Upper lobe of left lung (tissue), 6 donors: ENCODE measurements around the gene L3MBTL1. TPM values are rescaled to one million over a fixed set of nuclear protein-coding genes. Genes with fewer than 3 reads are reported as not detected.
A peak's percentile ranks its signal among the peaks of the same experiment; 100 is the strongest.

Source experiments
- ATAC-seq, 2 donors: fragments of 200-7000 bp; cut with Tn5 transposase; one replicate each; pipeline ENCODE4 v1.9.1; 2022; ENCODE audit warnings: mild to moderate bottlenecking in 2 of 2, moderate library complexity in 2 of 2; ENCODE audit not compliant: low FRiP score in 2 of 2
- DNase-seq, 2 donors: peaks; one replicate each; pipeline ENCODE4 v3.0.0-alpha.2; 2019 to 2020
- H3K27ac ChIP-seq, 4 donors: fragments of 200-600 bp; sonication (generic); one replicate each; pipeline ENCODE4 v1.5.1; 2016 to 2019
- H3K27me3 ChIP-seq, 4 donors: fragments of 200-600 bp; sonication (generic); one replicate each; pipeline ENCODE4 v1.5.1; 2017 to 2019
- H3K36me3 ChIP-seq, 4 donors: fragments of 200-600 bp; sonication (generic); one replicate each; pipeline ENCODE4 v1.5.1; 2016 to 2019
- H3K4me1 ChIP-seq, 4 donors: fragments of 200-600 bp; sonication (generic); one replicate each; pipeline ENCODE4 v1.5.1; 2018 to 2019
- H3K4me3 ChIP-seq, 4 donors: fragments of 200-600 bp; sonication (generic); one replicate each; pipeline ENCODE4 v1.5.1; 2017 to 2019; ENCODE audit warnings: mild to moderate bottlenecking in 2 of 4, moderate library complexity in 1 of 4
- H3K9me3 ChIP-seq, 4 donors: fragments of 200-600 bp; sonication (generic); one replicate each; pipeline ENCODE4 v1.5.1; 2018 to 2019
- EP300 ChIP-seq, 4 donors: sonication (generic); formaldehyde crosslinking; IDR thresholded peaks; one replicate each; pipeline ENCODE4 v1.5.1; 2017; ENCODE audit warnings: antibody characterized with exemption in 4 of 4, control low read depth in 2 of 4
- POLR2A ChIP-seq, 4 donors: fragments of 450-650 bp; IDR thresholded peaks; one replicate each; pipeline ENCODE4 v1.5.1; 2016 to 2017; ENCODE audit warnings: antibody characterized with exemption in 4 of 4, mild to moderate bottlenecking in 2 of 4
- POLR2AphosphoS5 ChIP-seq, 2 donors: sonication (generic); formaldehyde crosslinking; IDR thresholded peaks; one replicate each; pipeline ENCODE4 v1.5.1; 2017; ENCODE audit warnings: antibody characterized with exemption in 2 of 2
- WGBS, 2 donors: methylation state at CpG; one replicate each; pipeline ENCODE4 v1.1.5; 2017 to 2018; 5-methylcytosine and 5-hydroxymethylcytosine counted together
- total RNA-seq, 6 donors: library from RNA; depleted of rRNA in 4 of 6; stranded (reverse); fragments of >200 nt in 4 of 6; gene quantifications; one replicate each; pipeline versions ENCODE4 v1.1.0 to v1.2.1, GENCODE V29; 2016 to 2021
- TF ChIP-seq, protein P1 (sequence below), 6 experiments: fragments of 450-650 bp in 4 of 6; fragments of 200-600 bp in 2 of 6; sonication (generic) in 2 of 6; IDR thresholded peaks; one replicate each; pipeline ENCODE4 v1.5.1; 2016 to 2019; ENCODE audit warnings: antibody characterized with exemption in 6 of 6
- donor health status: DM: no; HTN: no; CAD: no; lungs with moderate emphysema.
- donor health status: DM: no; HTN: yes; CAD: no; lungs with severe emphysema.

L3MBTL1 gene
- total RNA-seq, 6 donors from 2014 or later = 4.9 to 50.3 (median 11.3) TPM

DNA sequence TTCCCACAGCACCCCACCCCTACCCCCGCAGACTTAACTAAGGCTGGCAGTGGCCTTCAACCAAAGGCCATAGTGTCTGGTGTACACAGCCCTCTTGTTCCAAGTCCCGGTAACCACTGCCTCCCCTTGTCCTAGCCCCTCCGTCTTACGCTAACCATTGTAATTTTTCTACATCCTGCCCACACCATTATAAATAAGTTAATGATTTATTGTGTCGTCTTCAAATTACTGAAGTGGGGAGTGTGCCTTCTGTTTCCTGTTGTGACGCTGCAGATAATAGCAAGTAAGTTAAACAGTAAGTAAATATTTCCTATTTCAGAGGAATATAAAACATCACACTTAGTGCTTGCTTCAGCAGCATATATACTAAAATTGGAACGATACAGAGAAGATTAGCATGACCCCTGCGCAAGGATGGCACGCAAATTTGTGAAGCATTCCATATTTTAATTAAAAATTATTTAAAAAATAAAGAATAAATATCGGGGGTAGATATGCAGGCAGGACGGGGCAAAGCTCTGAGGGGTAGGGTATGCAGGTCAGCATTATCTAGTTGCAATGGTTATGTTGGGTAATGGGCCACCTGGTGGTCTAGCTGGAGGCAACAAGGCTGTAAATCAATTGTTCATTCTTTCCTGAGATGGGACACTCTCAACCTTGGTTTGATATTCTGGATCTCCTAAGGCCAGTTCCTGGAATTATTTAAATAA lies 34.7 kb upstream of the L3MBTL1 start:
- H3K27me3 ChIP-seq = no peaks in the 10 kb centered on the region
- H3K4me1 ChIP-seq = peaks cover 0 to 3% (median 2%) of the 10 kb centered on the region in 4 donors
- H3K27ac ChIP-seq = peak overlapping the region in 1 of 4 donors; percentile 13
- DNase-seq (no peak), ATAC-seq (no peak)
- 59 to 60% methylated on average over 11 of the region's 11 CpGs for WGBS, 2 donors
- TF ChIP-seq, protein P1, sequence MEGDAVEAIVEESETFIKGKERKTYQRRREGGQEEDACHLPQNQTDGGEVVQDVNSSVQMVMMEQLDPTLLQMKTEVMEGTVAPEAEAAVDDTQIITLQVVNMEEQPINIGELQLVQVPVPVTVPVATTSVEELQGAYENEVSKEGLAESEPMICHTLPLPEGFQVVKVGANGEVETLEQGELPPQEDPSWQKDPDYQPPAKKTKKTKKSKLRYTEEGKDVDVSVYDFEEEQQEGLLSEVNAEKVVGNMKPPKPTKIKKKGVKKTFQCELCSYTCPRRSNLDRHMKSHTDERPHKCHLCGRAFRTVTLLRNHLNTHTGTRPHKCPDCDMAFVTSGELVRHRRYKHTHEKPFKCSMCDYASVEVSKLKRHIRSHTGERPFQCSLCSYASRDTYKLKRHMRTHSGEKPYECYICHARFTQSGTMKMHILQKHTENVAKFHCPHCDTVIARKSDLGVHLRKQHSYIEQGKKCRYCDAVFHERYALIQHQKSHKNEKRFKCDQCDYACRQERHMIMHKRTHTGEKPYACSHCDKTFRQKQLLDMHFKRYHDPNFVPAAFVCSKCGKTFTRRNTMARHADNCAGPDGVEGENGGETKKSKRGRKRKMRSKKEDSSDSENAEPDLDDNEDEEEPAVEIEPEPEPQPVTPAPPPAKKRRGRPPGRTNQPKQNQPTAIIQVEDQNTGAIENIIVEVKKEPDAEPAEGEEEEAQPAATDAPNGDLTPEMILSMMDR (IDR thresholded peaks at IDR 0.05) = no peak
- TF ChIP-seq POLR2AphosphoS5 (IDR thresholded peaks at IDR 0.05) = no peak
- peaks cover 0 to 22% (median 4%) of the 10 kb centered on the region in 4 donors for H3K36me3 ChIP-seq
- no peak overlapping the region for H3K4me3 ChIP-seq
- no peaks in the 10 kb centered on the region for H3K9me3 ChIP-seq

DNA sequence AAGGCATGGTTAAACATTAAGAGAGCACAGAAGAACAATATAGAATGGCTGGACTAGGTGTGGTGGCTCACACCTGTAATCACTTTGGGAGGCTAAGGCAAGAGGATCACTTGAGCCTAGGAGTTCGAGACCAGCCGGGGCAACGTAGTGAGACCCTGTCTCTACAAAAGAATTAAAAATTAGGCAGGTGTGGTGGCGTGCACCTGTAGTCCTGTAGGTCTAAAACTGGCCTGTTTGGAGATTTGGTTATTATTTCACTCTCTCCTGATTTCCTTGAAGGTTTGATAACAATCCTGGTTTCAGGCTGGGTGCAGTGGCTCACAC lies 34.2 kb upstream of the L3MBTL1 start:
- no peaks in the 10 kb centered on the region for H3K27me3 ChIP-seq
- 97 to 99% methylated on average over 4 of the region's 4 CpGs for WGBS, 2 donors
- TF ChIP-seq POLR2A (IDR thresholded peaks at IDR 0.05) = no peak
- TF ChIP-seq, protein P1 (IDR thresholded peaks at IDR 0.05) = no peak
- TF ChIP-seq POLR2AphosphoS5 (IDR thresholded peaks at IDR 0.05) = no peak
- no peak for TF ChIP-seq EP300 (IDR thresholded peaks at IDR 0.05)
- peaks cover 0 to 3% (median 2%) of the 10 kb centered on the region in 4 donors for H3K4me1 ChIP-seq
- H3K27ac ChIP-seq = no peak overlapping the region
- no peak overlapping the region for H3K4me3 ChIP-seq
- no peaks in the 10 kb centered on the region for H3K9me3 ChIP-seq
- DNase-seq = no peak
- no peak for ATAC-seq
- H3K36me3 ChIP-seq = peaks cover 0 to 18% (median 3%) of the 10 kb centered on the region in 4 donors

GRCh38 chr20:43477193-43477592 lies 30.3 kb upstream of the L3MBTL1 start:
- no peak for ATAC-seq
- Histone ChIP-seq H3K27me3 (no peaks in the 10 kb centered on the region), H3K4me1 (peaks cover 0 to 2% (median 0%) of the 10 kb centered on the region in 4 donors), H3K27ac (no peak overlapping the region), H3K4me3 (no peak overlapping the region), H3K36me3 (no peaks in the 10 kb centered on the region), H3K9me3 (no peaks in the 10 kb centered on the region)
- TF ChIP-seq POLR2AphosphoS5 (IDR thresholded peaks at IDR 0.05) (no peak), POLR2A (IDR thresholded peaks at IDR 0.05) (no peak), EP300 (IDR thresholded peaks at IDR 0.05) (no peak)
- TF ChIP-seq, protein P1 (IDR thresholded peaks at IDR 0.05) = no peak
- WGBS, 2 donors = 56 to 61% methylated on average over 3 of the region's 3 CpGs
- DNase-seq = no peak

- Histone ChIP-seq H3K27ac (no peak overlapping the region), H3K4me1 (no peaks in the 10 kb centered on the region), H3K9me3 (no peaks in the 10 kb centered on the region), H3K36me3 (no peaks in the 10 kb centered on the region), H3K4me3 (no peak overlapping the region), H3K27me3 (no peaks in the 10 kb centered on the region)
- 76 to 78% methylated on average over 4 of the region's 4 CpGs for WGBS, 2 donors
- DNase-seq = no peak
- no peak for TF ChIP-seq EP300 (IDR thresholded peaks at IDR 0.05)
- TF ChIP-seq, protein P1 (IDR thresholded peaks at IDR 0.05) = no peak
- no peak for TF ChIP-seq POLR2AphosphoS5 (IDR thresholded peaks at IDR 0.05)
- no peak for TF ChIP-seq POLR2A (IDR thresholded peaks at IDR 0.05)
- ATAC-seq = no peak
These were observed 29.9 kb upstream of the L3MBTL1 start for GRCh38 chr20:43477619-43478018.

- no peak for ATAC-seq
- 86 to 93% methylated on average over 2 of the region's 2 CpGs for WGBS, 2 donors
- TF ChIP-seq POLR2A (IDR thresholded peaks at IDR 0.05) (no peak), POLR2AphosphoS5 (IDR thresholded peaks at IDR 0.05) (no peak), EP300 (IDR thresholded peaks at IDR 0.05) (no peak)
- TF ChIP-seq, protein P1 (IDR thresholded peaks at IDR 0.05) = no peak
- Histone ChIP-seq H3K36me3 (no peaks in the 10 kb centered on the region), H3K27ac (no peak overlapping the region), H3K4me1 (no peaks in the 10 kb centered on the region), H3K27me3 (no peaks in the 10 kb centered on the region), H3K4me3 (no peak overlapping the region), H3K9me3 (peaks cover 0 to 2% (median 1%) of the 10 kb centered on the region in 4 donors)
- no peak for DNase-seq
These were observed 17.5 kb upstream of the L3MBTL1 start for GRCh38 chr20:43490038-43490437.
